Left lung (tissue), 10 donors: ENCODE results near the gene MCC. TPM values are rescaled to one million over a fixed set of nuclear protein-coding genes. Genes with fewer than 3 reads are reported as not detected.

Experiments used
- ATAC-seq: fragments of 200-7000 bp; cut with Tn5 transposase; one replicate; pipeline ENCODE4 v1.9.1; 2020; ENCODE audit warnings: moderate library complexity
- DNase-seq, 4 donors: peaks; one replicate each; pipeline ENCODE4 v3.0.0-alpha.2; 2013 to 2020
- H3K27ac ChIP-seq, 2 donors: fragments of 200-600 bp; sonication (generic) in 1 of 2; one replicate each; pipeline versions ENCODE4 v1.5.0 to v1.8.0; 2020 to 2021
- H3K27me3 ChIP-seq, 2 donors: fragments of 200-600 bp; sonication (generic) in 1 of 2; one replicate each; pipeline versions ENCODE4 v1.5.0 to v1.8.0; 2020 to 2021
- H3K36me3 ChIP-seq, 2 donors: fragments of 200-600 bp; sonication (generic) in 1 of 2; one replicate each; pipeline versions ENCODE4 v1.5.0 to v1.8.0; 2020 to 2021
- H3K4me1 ChIP-seq, 2 donors: fragments of 200-600 bp; one replicate each; pipeline ENCODE4 v1.8.0; 2021
- H3K4me3 ChIP-seq, 2 donors: fragments of 200-600 bp; sonication (generic) in 1 of 2; one replicate each; pipeline versions ENCODE4 v1.5.0 to v1.8.0; 2020 to 2021; ENCODE audit warnings: mild to moderate bottlenecking in 1 of 2
- H3K9me3 ChIP-seq, 2 donors: fragments of 200-600 bp; sonication (generic) in 1 of 2; one replicate each; pipeline versions ENCODE4 v1.5.0 to v1.8.0; 2020 to 2021
- CTCF ChIP-seq, 2 donors: fragments of 200-600 bp; sonication (generic) in 1 of 2; IDR thresholded peaks; one replicate each; pipeline versions ENCODE4 v1.5.0 to v1.8.0; 2021; ENCODE audit warnings: antibody characterized with exemption in 2 of 2
- intact Hi-C, 2 donors: fragments of 100-400 bp; cut with DNase I; formaldehyde crosslinking; loops; one replicate each; pipeline versions ENCODE4 v1.11.2 to v1.14.2; 2022
- polyA plus RNA-seq, 6 donors: library from polyadenylated mRNA; unstranded; fragments of 120-200 nt; gene quantifications; one replicate each; pipeline ENCODE4 v1.2.1, GENCODE V29; 2013; ENCODE audit not compliant: insufficient read length in 6 of 6
- total RNA-seq, 2 donors: library from RNA; stranded (reverse); fragmentation: NEBNext Ultra II Directional; extraction: Animal tissue kit (Norgen Biotek cat#: 25700); gene quantifications; one replicate each; pipeline ENCODE4 v1.2.1, GENCODE V29; 2021
- donor health status: DM: no; HTN: yes; CAD: no.
- donor health status: DM: no; HTN: no; CAD: no.

MCC gene
- total and polyA plus RNA-seq, 8 donors = 12.5 to 18.4 (median 16.1) TPM

- Histone ChIP-seq H3K4me3 (no peak overlapping the region), H3K27ac (no peak overlapping the region), H3K4me1 (no peaks in the 10 kb centered on the region), H3K27me3 (no peaks in the 10 kb centered on the region), H3K9me3 (no peaks in the 10 kb centered on the region), H3K36me3 (no peaks in the 10 kb centered on the region)
- no peak for ATAC-seq
- no peak for TF ChIP-seq CTCF (IDR thresholded peaks at IDR 0.05)
- no peak for DNase-seq
- intact Hi-C loops = no loop called here
These were observed 290.6 kb downstream of the MCC start for GRCh38 chr5:113197456-113198200.

GRCh38 chr5:113195771-113196170, 292.5 kb downstream of the MCC start:
- Histone ChIP-seq H3K36me3 (no peaks in the 10 kb centered on the region), H3K9me3 (no peaks in the 10 kb centered on the region), H3K4me1 (no peaks in the 10 kb centered on the region), H3K27ac (no peak overlapping the region), H3K4me3 (no peak overlapping the region), H3K27me3 (no peaks in the 10 kb centered on the region)
- no peak for TF ChIP-seq CTCF (IDR thresholded peaks at IDR 0.05)
- ATAC-seq = no peak
- no peak for DNase-seq
- intact Hi-C loops = no loop called here

- intact Hi-C loops = no loop called here
- no peak for TF ChIP-seq CTCF (IDR thresholded peaks at IDR 0.05)
- Histone ChIP-seq H3K4me3 (no peak overlapping the region), H3K27ac (no peak overlapping the region), H3K36me3 (no peaks in the 10 kb centered on the region), H3K9me3 (no peaks in the 10 kb centered on the region), H3K4me1 (no peaks in the 10 kb centered on the region), H3K27me3 (no peaks in the 10 kb centered on the region)
- no peak for ATAC-seq
- no peak for DNase-seq
These were observed 293.0 kb downstream of the MCC start for GRCh38 chr5:113195251-113195650.

- DNase-seq (no peak), ATAC-seq (no peak)
- intact Hi-C loops = no loop called here
- H3K4me1 ChIP-seq = no peaks in the 10 kb centered on the region
- no peak overlapping the region for H3K27ac ChIP-seq
- H3K4me3 ChIP-seq = no peak overlapping the region
- no peaks in the 10 kb centered on the region for H3K9me3 ChIP-seq
- H3K36me3 ChIP-seq = no peaks in the 10 kb centered on the region
- TF ChIP-seq CTCF (IDR thresholded peaks at IDR 0.05) = no peak
- H3K27me3 ChIP-seq = no peaks in the 10 kb centered on the region
These were observed 293.7 kb downstream of the MCC start for GRCh38 chr5:113194591-113194990.

GRCh38 chr5:113194125-113194524, 294.1 kb downstream of the MCC start:
- H3K9me3 ChIP-seq = no peaks in the 10 kb centered on the region
- no peak for ATAC-seq
- intact Hi-C loops = no loop called here
- H3K36me3 ChIP-seq = no peaks in the 10 kb centered on the region
- H3K27ac ChIP-seq = no peak overlapping the region
- DNase-seq = no peak
- H3K4me3 ChIP-seq = no peak overlapping the region
- TF ChIP-seq CTCF (IDR thresholded peaks at IDR 0.05) = no peak
- no peaks in the 10 kb centered on the region for H3K4me1 ChIP-seq
- H3K27me3 ChIP-seq = no peaks in the 10 kb centered on the region
